T-cell (primary cell): Measurements from ENCODE around the gene DGKE. TPM values are rescaled to one million over a fixed set of nuclear protein-coding genes. Genes with fewer than 3 reads are reported as not detected.

Source experiments
- ATAC-seq, 4 experiments: fragments of 200-7000 bp in 3 of 4; fragments of 150-1000 bp in 1 of 4; cut with Tn5 transposase; replicated peaks in 1 of 4; 1 replicate in 3 of 4; 2 replicates in 1 of 4; pipeline ENCODE4 v1.10.0; 2021; ENCODE audit warnings: moderate library complexity in 3 of 4, mild to moderate bottlenecking in 2 of 4, moderate number of reproducible peaks in 1 of 4
- CTCF ChIA-PET, 2 donors: fragments of 300-600 bp; sonication (Branson Sonifier 250); formaldehyde crosslinking; loops; one replicate each; lab custom pipeline; 2022; ENCODE audit warnings: antibody characterized with exemption in 2 of 2; lab: Charles Lee
- POLR2A ChIA-PET, 2 donors: fragments of 300-600 bp; sonication (Branson Sonifier 250); formaldehyde crosslinking; loops; one replicate each; lab custom pipeline; 2022; ENCODE audit warnings: antibody characterized with exemption in 2 of 2; lab: Charles Lee
- DNase-seq, 35 experiments: peaks; one replicate each; pipeline versions ENCODE4 v3.0.0 to v3.0.0-alpha.2; 2013 to 2023
- H3K27ac ChIP-seq: one replicate; pipeline ENCODE4 v1.5.1; 2013; ENCODE audit warnings: low read length
- H3K27me3 ChIP-seq, 2 experiments: replicated peaks in 1 of 2; 1 replicate in 1 of 2; 2 replicates in 1 of 2; pipeline versions ENCODE4 v1.6.1 to v1.7.0; 2013; ENCODE audit warnings: low read length in 1 of 2, mixed read lengths in 1 of 2; ENCODE audit not compliant: control insufficient read depth in 2 of 2, insufficient read depth in 2 of 2; ENCODE audit errors: extremely low read depth in 1 of 2
- H3K36me3 ChIP-seq, 2 donors: 1 replicate in 1 of 2; 2 replicates in 1 of 2; pipeline versions ENCODE4 v1.6.1 to v1.7.0; 2013; ENCODE audit warnings: low read length in 1 of 2; ENCODE audit not compliant: control insufficient read depth in 2 of 2, insufficient read depth in 1 of 2; ENCODE audit errors: extremely low read depth in 1 of 2
- H3K4me1 ChIP-seq, 2 experiments: 1 replicate in 1 of 2; 2 replicates in 1 of 2; pipeline versions ENCODE4 v1.6.1 to v1.7.0; 2013; ENCODE audit warnings: low read length in 2 of 2, mixed read lengths in 1 of 2; ENCODE audit not compliant: insufficient read depth in 2 of 2, control insufficient read depth in 1 of 2; ENCODE audit errors: extremely low read depth in 1 of 2
- H3K4me3 ChIP-seq, 2 donors: 1 replicate in 1 of 2; 2 replicates in 1 of 2; pipeline versions ENCODE4 v1.5.1 to v1.7.0; 2013; ENCODE audit warnings: mild to moderate bottlenecking in 2 of 2, low read length in 1 of 2, moderate library complexity in 1 of 2; ENCODE audit not compliant: control insufficient read depth in 1 of 2; ENCODE audit errors: extremely low read depth in 1 of 2
- H3K9me3 ChIP-seq: 2 replicates; pipeline ENCODE4 v1.7.0; 2013
- H3K27ac Mint-ChIP-seq, 2 donors: one replicate each; pipeline ENCODE4 v1.8.0; 2020 to 2021; ENCODE audit warnings: mild to moderate bottlenecking in 2 of 2, mixed read lengths in 2 of 2
- H3K27me3 Mint-ChIP-seq, 2 donors: one replicate each; pipeline ENCODE4 v1.8.0; 2021 to 2022; ENCODE audit warnings: mixed read lengths in 2 of 2
- H3K36me3 Mint-ChIP-seq: one replicate; pipeline ENCODE4 v1.8.0; 2021; ENCODE audit warnings: mixed read lengths
- H3K4me1 Mint-ChIP-seq, 3 donors: one replicate each; pipeline ENCODE4 v1.8.0; 2020 to 2022; ENCODE audit warnings: mixed read lengths in 3 of 3, mild to moderate bottlenecking in 1 of 3
- H3K4me3 Mint-ChIP-seq, 3 donors: one replicate each; pipeline ENCODE4 v1.8.0; 2020 to 2022; ENCODE audit warnings: mild to moderate bottlenecking in 3 of 3, mixed read lengths in 3 of 3, moderate library complexity in 3 of 3
- H3K9me3 Mint-ChIP-seq, 3 donors: one replicate each; pipeline ENCODE4 v1.8.0; 2020 to 2022; ENCODE audit warnings: mixed read lengths in 3 of 3
- WGBS: methylation state at CpG from one replicate; pipeline ENCODE4 v1.1.5; 2013; ENCODE audit warnings: missing lambda C conversion rate; ENCODE audit not compliant: insufficient coverage; 5-methylcytosine and 5-hydroxymethylcytosine counted together
- total RNA-seq, 35 experiments: library from RNA in 6 of 35; stranded (reverse) in 6 of 35; fragments of 120-200 nt in 1 of 35; gene quantifications; one replicate each; pipeline versions ENCODE4 v1.2.1 to v1.2.4 and lab custom pipeline; 2013 to 2026

The DGKE gene
- total RNA-seq, 5 donors from 2014 or later (not counting 1 experiment from before 2014, with no cell fraction given), result 31.6 to 39.2 (median 36.8) TPM

DNA sequence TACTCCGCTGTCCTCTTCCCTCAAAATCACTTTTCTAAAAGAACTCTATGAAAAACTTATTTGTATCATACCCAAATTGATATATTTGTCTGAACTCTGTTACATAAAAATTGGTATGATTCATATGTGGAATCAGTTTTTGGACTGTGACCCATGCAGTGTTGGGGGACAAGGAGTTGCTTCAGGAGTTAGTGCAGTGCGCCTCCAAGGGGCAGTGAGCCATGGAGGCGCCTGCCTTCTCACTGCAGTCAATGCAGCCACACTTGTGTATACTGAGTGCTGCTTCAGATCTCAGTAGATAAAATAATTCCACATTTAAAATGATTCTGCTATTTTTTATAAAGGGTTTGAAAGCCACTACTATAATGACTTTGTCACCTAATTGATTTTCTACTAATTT is 32.5 kb downstream of the DGKE start:
- ChIA-PET CTCF (no interaction called here), POLR2A (no interaction called here)
- peak in 1 of 35 experiments; percentile 24 for DNase-seq
- H3K27me3 ChIP-seq, result no peaks in the 10 kb centered on the region
- no peak overlapping the region for H3K4me3 Mint-ChIP-seq
- no peak overlapping the region for H3K27ac ChIP-seq
- no peaks in the 10 kb centered on the region for H3K9me3 Mint-ChIP-seq
- no peak overlapping the region for H3K27ac Mint-ChIP-seq
- H3K4me1 Mint-ChIP-seq, result peaks cover 0 to 10% (median 6%) of the 10 kb centered on the region in 3 donors
- H3K4me1 ChIP-seq, result no peaks in the 10 kb centered on the region
- H3K9me3 ChIP-seq, result no peaks in the 10 kb centered on the region
- peaks cover 0 to 25% of the 10 kb centered on the region in 2 donors for H3K36me3 ChIP-seq
- WGBS, result no CpG with 5 or more reads among the region's 3 CpGs
- ATAC-seq, result peak in 3 of 4 experiments; percentile 40 to 68 (median 46)
- no peaks in the 10 kb centered on the region for H3K27me3 Mint-ChIP-seq
- no peak overlapping the region for H3K4me3 ChIP-seq
- peaks cover 15% of the 10 kb centered on the region for H3K36me3 Mint-ChIP-seq

DNA sequence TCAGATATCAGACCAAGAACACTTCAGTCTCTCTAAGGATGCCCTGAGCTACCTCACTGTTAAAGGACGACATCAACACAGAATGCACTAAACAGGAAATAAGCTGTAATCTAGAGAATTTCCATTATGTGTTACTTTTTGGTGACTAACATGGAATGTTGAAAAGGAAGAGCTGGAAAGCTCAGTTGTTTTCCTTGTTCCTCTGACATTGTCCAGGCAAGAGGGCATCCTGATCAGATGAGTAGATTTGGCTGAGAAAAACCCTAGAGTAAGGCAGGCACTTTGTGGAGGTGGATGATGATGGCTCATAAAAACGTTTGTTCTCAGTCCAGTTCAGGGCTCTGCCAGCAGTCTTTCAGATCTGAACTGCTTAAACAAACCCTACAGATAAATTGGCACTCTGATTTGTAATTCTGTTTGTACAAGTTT is 34.0 kb downstream of the DGKE start:
- no peaks in the 10 kb centered on the region for H3K4me1 ChIP-seq
- no peaks in the 10 kb centered on the region for H3K27me3 ChIP-seq
- H3K4me3 Mint-ChIP-seq, result no peak overlapping the region
- no peak for DNase-seq
- peaks cover 0 to 10% (median 6%) of the 10 kb centered on the region in 3 donors for H3K4me1 Mint-ChIP-seq
- WGBS, result no CpG with 5 or more reads among the region's 2 CpGs
- CTCF ChIA-PET, result no interaction called here
- no peaks in the 10 kb centered on the region for H3K9me3 Mint-ChIP-seq
- peak overlapping the region in 1 of 2 donors; percentile 62 for H3K27ac Mint-ChIP-seq
- no peaks in the 10 kb centered on the region for H3K9me3 ChIP-seq
- ATAC-seq, result no peak
- peaks cover 0 to 12% of the 10 kb centered on the region in 2 donors for H3K36me3 ChIP-seq
- POLR2A ChIA-PET, result interaction anchor here in 1 of 2 donors (0.5 kb wide), 1 partner anchor 46 kb away, joined by 5 read pairs; the partner anchor contains the start of gene TRIM25
- no peaks in the 10 kb centered on the region for H3K27me3 Mint-ChIP-seq
- peaks cover 5% of the 10 kb centered on the region for H3K36me3 Mint-ChIP-seq
- H3K4me3 ChIP-seq, result no peak overlapping the region
- no peak overlapping the region for H3K27ac ChIP-seq

DNA sequence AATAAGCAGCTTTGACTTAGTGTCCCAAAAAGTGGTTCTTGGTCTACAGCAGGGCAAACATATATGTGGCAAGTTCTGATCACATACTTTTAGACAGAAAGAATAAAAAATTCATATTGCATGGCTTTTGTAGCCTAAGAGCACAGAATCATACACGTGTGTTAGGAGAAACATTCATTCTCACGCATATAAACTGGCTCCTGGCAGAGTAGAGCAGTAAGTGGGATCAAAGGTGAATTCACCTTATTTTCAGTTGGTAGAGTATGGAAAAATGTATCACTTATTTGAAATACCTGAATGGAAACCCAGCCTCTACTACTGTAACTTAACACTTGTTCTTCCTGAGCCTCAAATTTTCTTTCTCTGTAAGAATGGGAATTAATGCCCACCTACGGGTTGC is 34.8 kb downstream of the DGKE start:
- Histone ChIP-seq H3K27ac (no peak overlapping the region), H3K27me3 (no peaks in the 10 kb centered on the region), H3K9me3 (no peaks in the 10 kb centered on the region), H3K4me3 (no peak overlapping the region), H3K4me1 (no peaks in the 10 kb centered on the region), H3K36me3 (peaks cover 0 to 8% of the 10 kb centered on the region in 2 donors)
- Mint-ChIP-seq H3K9me3 (no peaks in the 10 kb centered on the region), H3K36me3 (peaks cover 5% of the 10 kb centered on the region), H3K4me3 (no peak overlapping the region), H3K4me1 (peaks cover 0 to 10% (median 6%) of the 10 kb centered on the region in 3 donors), H3K27ac (no peak overlapping the region), H3K27me3 (peaks cover under 1 to 2% of the 10 kb centered on the region in 2 donors)
- ATAC-seq (no peak), DNase-seq (no peak)
- ChIA-PET CTCF (no interaction called here), POLR2A (no interaction called here)
- WGBS, result 83% methylated on average over 1 of the region's 3 CpGs

GRCh38 chr17:56870081-56870651 is 36.2 kb downstream of the DGKE start:
- POLR2A ChIA-PET, result interaction anchor here in 1 of 2 donors (0.6 kb wide), 1 partner anchor 34 kb away, joined by 3 read pairs; no protein-coding TSS in a partner anchor
- no peak overlapping the region for H3K4me3 ChIP-seq
- CTCF ChIA-PET, result no interaction called here
- Mint-ChIP-seq H3K27ac (peak overlapping the region in 1 of 2 donors; percentile 34), H3K36me3 (peaks cover 2% of the 10 kb centered on the region), H3K27me3 (peaks cover 4 to 8% of the 10 kb centered on the region in 2 donors), H3K4me3 (no peak overlapping the region), H3K4me1 (peaks cover 0 to 10% (median 6%) of the 10 kb centered on the region in 3 donors), H3K9me3 (no peaks in the 10 kb centered on the region)
- H3K36me3 ChIP-seq, result peaks cover 0 to 4% of the 10 kb centered on the region in 2 donors
- ATAC-seq, result no peak
- H3K4me1 ChIP-seq, result no peaks in the 10 kb centered on the region
- no peaks in the 10 kb centered on the region for H3K27me3 ChIP-seq
- WGBS, result no CpG with 5 or more reads among the region's 4 CpGs
- H3K27ac ChIP-seq, result no peak overlapping the region
- no peaks in the 10 kb centered on the region for H3K9me3 ChIP-seq
- DNase-seq, result no peak

DNA sequence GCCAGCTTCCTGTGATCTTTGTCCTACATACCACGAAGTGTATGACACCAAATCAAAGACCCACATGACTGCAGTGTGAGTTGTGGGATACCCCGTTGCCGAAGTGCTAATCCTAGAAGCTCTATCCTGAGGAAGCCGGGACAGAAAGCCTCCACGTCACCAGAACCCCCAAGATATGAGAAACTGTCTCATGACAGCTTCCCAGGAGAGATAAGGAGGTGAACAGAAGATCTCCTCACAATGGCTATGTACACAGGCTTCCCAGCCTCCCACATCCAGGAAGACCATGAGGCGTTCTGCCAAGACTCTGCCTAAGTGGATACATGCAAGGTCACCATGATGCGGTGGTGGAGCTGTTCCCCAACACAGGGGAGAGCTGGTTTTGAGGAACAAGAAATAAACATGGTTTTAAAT is 42.8 kb downstream of the DGKE start:
- Mint-ChIP-seq H3K27ac (no peak overlapping the region), H3K9me3 (no peaks in the 10 kb centered on the region), H3K36me3 (no peaks in the 10 kb centered on the region), H3K27me3 (peaks cover 4 to 8% of the 10 kb centered on the region in 2 donors), H3K4me3 (no peak overlapping the region), H3K4me1 (peaks cover 0 to 6% (median 2%) of the 10 kb centered on the region in 3 donors)
- ChIA-PET POLR2A (no interaction called here), CTCF (no interaction called here)
- ATAC-seq (no peak), DNase-seq (no peak)
- no peaks in the 10 kb centered on the region for H3K27me3 ChIP-seq
- H3K9me3 ChIP-seq, result no peaks in the 10 kb centered on the region
- WGBS, result 20% methylated on average over 1 of the region's 7 CpGs
- H3K4me3 ChIP-seq, result no peak overlapping the region
- H3K36me3 ChIP-seq, result no peaks in the 10 kb centered on the region
- no peaks in the 10 kb centered on the region for H3K4me1 ChIP-seq
- H3K27ac ChIP-seq, result no peak overlapping the region

DNA sequence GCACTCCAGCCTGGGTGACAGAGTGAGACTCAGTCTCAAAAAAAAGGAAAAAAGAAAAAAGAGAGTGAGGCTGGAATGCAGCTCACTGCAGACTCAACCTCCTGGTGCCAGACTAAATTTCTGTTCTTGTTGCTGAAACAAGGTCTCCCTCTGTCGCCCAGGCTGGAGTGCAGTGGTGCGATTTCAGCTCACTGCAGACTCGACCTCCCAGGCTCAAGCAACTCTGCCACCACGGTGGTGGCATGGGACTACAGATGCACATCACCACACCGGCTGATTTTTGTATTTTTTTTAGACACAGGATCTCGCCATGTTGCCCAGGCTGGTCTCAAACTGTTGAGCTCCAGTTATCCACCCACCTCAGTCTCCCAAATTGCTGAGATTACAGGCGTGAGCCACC is 45.3 kb downstream of the DGKE start:
- Mint-ChIP-seq H3K36me3 (no peaks in the 10 kb centered on the region), H3K4me3 (no peak overlapping the region), H3K4me1 (peaks cover 0 to 6% (median 2%) of the 10 kb centered on the region in 3 donors), H3K27me3 (peaks cover 2 to 5% of the 10 kb centered on the region in 2 donors), H3K27ac (no peak overlapping the region), H3K9me3 (no peaks in the 10 kb centered on the region)
- DNase-seq (no peak), ATAC-seq (no peak)
- Histone ChIP-seq H3K27me3 (no peaks in the 10 kb centered on the region), H3K4me1 (no peaks in the 10 kb centered on the region), H3K4me3 (no peak overlapping the region), H3K36me3 (no peaks in the 10 kb centered on the region), H3K9me3 (no peaks in the 10 kb centered on the region), H3K27ac (no peak overlapping the region)
- ChIA-PET POLR2A (no interaction called here), CTCF (no interaction called here)
- WGBS, result 93% methylated on average over 7 of the region's 7 CpGs
